NT2/D1 (cell line): Measurements from ENCODE around the gene GJB4.
A peak's percentile ranks its signal among the peaks of the same experiment; 100 is the strongest.

Experiments
- DNase-seq: peaks from one replicate; pipeline ENCODE4 v3.0.0-alpha.2; 2011; ENCODE audit warnings: low read depth, low spot score
- H3K27me3 ChIP-seq: 2 replicates; pipeline ENCODE4 v1.6.0; 2011; ENCODE audit warnings: mild to moderate bottlenecking; ENCODE audit not compliant: insufficient read length, insufficient read depth
- H3K36me3 ChIP-seq: 2 replicates; pipeline ENCODE4 v1.6.1; 2011; ENCODE audit warnings: mild to moderate bottlenecking, low read length, mixed read lengths; ENCODE audit not compliant: insufficient read depth, insufficient read length
- H3K4me1 ChIP-seq: 2 replicates; pipeline ENCODE4 v1.5.1; 2011; ENCODE audit not compliant: insufficient read depth, insufficient read length
- H3K4me3 ChIP-seq: 2 replicates; pipeline ENCODE4 v1.5.1; 2011; ENCODE audit warnings: low read depth; ENCODE audit not compliant: insufficient read length
- H3K9ac ChIP-seq: 2 replicates; pipeline ENCODE4 v1.6.0; 2011; ENCODE audit warnings: low read depth; ENCODE audit not compliant: insufficient read length
- H3K9me3 ChIP-seq: 2 replicates; pipeline ENCODE4 v1.5.1; 2011; ENCODE audit warnings: mild to moderate bottlenecking, low read length; ENCODE audit not compliant: insufficient read depth
- SUZ12 ChIP-seq: IDR thresholded peaks from 2 replicates; pipeline ENCODE4 v1.6.1; 2011; ENCODE audit not compliant: insufficient read length, insufficient read depth; ENCODE audit errors: extremely low read depth
- YY1 ChIP-seq: IDR thresholded peaks from 2 replicates; pipeline ENCODE4 v1.6.1; 2011; ENCODE audit not compliant: insufficient read length, insufficient read depth
- ZNF274 ChIP-seq: IDR thresholded peaks from 2 replicates; pipeline ENCODE4 v1.6.1; 2011; ENCODE audit warnings: mild to moderate bottlenecking, low read depth, low read length

Gene GJB4

GRCh38 chr1:34747638-34747941 is 11.9 kb upstream of the GJB4 start:
- H3K36me3 ChIP-seq: no peaks in the 10 kb centered on the region
- DNase-seq: no peak
- TF ChIP-seq SUZ12 (no peak), ZNF274 (no peak), YY1 (no peak)
- no peak overlapping the region for H3K4me3 ChIP-seq
- no peak overlapping the region for H3K9ac ChIP-seq
- H3K27me3 ChIP-seq: peaks cover 5% of the 10 kb centered on the region
- H3K4me1 ChIP-seq: peaks cover 11% of the 10 kb centered on the region
- H3K9me3 ChIP-seq: no peaks in the 10 kb centered on the region

- H3K27me3 ChIP-seq: no peaks in the 10 kb centered on the region
- TF ChIP-seq YY1 (no peak), SUZ12 (no peak), ZNF274 (no peak)
- peak; percentile 79 for DNase-seq
- H3K9ac ChIP-seq: no peak overlapping the region
- no peaks in the 10 kb centered on the region for H3K9me3 ChIP-seq
- peaks cover 16% of the 10 kb centered on the region for H3K4me1 ChIP-seq
- H3K4me3 ChIP-seq: no peak overlapping the region
- H3K36me3 ChIP-seq: no peaks in the 10 kb centered on the region
Measured at GRCh38 chr1:34749992-34750391, 9.5 kb upstream of the GJB4 start.

GRCh38 chr1:34750610-34751009 is 8.9 kb upstream of the GJB4 start:
- TF ChIP-seq SUZ12 (no peak), YY1 (no peak), ZNF274 (no peak)
- DNase-seq: no peak
- Histone ChIP-seq H3K4me3 (no peak overlapping the region), H3K9ac (no peak overlapping the region), H3K9me3 (no peaks in the 10 kb centered on the region), H3K36me3 (no peaks in the 10 kb centered on the region), H3K27me3 (no peaks in the 10 kb centered on the region), H3K4me1 (peaks cover 18% of the 10 kb centered on the region)

- TF ChIP-seq ZNF274: no peak
- no peak for TF ChIP-seq YY1
- no peak for TF ChIP-seq SUZ12
- Histone ChIP-seq H3K4me1 (peaks cover 18% of the 10 kb centered on the region), H3K9me3 (no peaks in the 10 kb centered on the region), H3K36me3 (no peaks in the 10 kb centered on the region), H3K9ac (no peak overlapping the region), H3K4me3 (no peak overlapping the region), H3K27me3 (no peaks in the 10 kb centered on the region)
- no peak for DNase-seq
Measured at GRCh38 chr1:34753163-34753562, 6.4 kb upstream of the GJB4 start.

- no peak within 1 kb of the TSS for H3K4me3 ChIP-seq
- TF ChIP-seq YY1 (no peak), ZNF274 (no peak), SUZ12 (no peak)
Measured at GRCh38 chr1:34754964-34755637, 4.4 kb upstream of the GJB4 start, which contains the start of gene GJB5. Gene GJB5, plus strand, starts transcription at chr1:34755047. Its CDS starts 2,284 bp downstream, at chr1:34757331.

GRCh38 chr1:34755961-34756360 is 3.6 kb upstream of the GJB4 start:
- H3K36me3 ChIP-seq: no peaks in the 10 kb centered on the region
- TF ChIP-seq ZNF274 (no peak), SUZ12 (no peak), YY1 (no peak)
- no peaks in the 10 kb centered on the region for H3K27me3 ChIP-seq
- H3K4me1 ChIP-seq: peaks cover 16% of the 10 kb centered on the region
- no peak overlapping the region for H3K9ac ChIP-seq
- H3K9me3 ChIP-seq: 0 out of 2 replicates have a peak, but pooled peaks cover under 1% of the 10 kb centered on the region
- no peak overlapping the region for H3K4me3 ChIP-seq
- DNase-seq: no peak

More at GRCh38 chr1:34754964-34755637, 4.4 kb upstream of the GJB4 start, which contains the start of gene GJB5:
- Histone ChIP-seq H3K9me3 (no peaks in the 10 kb centered on the region), H3K36me3 (no peaks in the 10 kb centered on the region), H3K9ac (peak within 1 kb of the TSS; percentile 14), H3K27me3 (no peaks in the 10 kb centered on the region), H3K4me1 (peaks cover 25% of the 10 kb centered on the region)
- DNase-seq: no peak

- TF ChIP-seq YY1 (no peak), ZNF274 (no peak), SUZ12 (no peak)
- Histone ChIP-seq H3K27me3 (no peaks in the 10 kb centered on the region), H3K36me3 (no peaks in the 10 kb centered on the region), H3K9ac (no peak overlapping the region), H3K4me3 (no peak overlapping the region), H3K4me1 (peaks cover 19% of the 10 kb centered on the region), H3K9me3 (peaks cover 9% of the 10 kb centered on the region; the same call in 1 of the 2 replicates)
- DNase-seq: no peak
Measured at GRCh38 chr1:34757386-34757785, 2.2 kb upstream of the GJB4 start.

- no peaks in the 10 kb centered on the region for H3K27me3 ChIP-seq
- no peak overlapping the region for H3K4me3 ChIP-seq
- no peak for TF ChIP-seq SUZ12
- H3K4me1 ChIP-seq: peaks cover 27% of the 10 kb centered on the region
- DNase-seq: no peak
- peaks cover 9% of the 10 kb centered on the region; the same call in 1 of the 2 replicates for H3K9me3 ChIP-seq
- H3K9ac ChIP-seq: no peak overlapping the region
- no peaks in the 10 kb centered on the region for H3K36me3 ChIP-seq
Measured at GRCh38 chr1:34758751-34759150, 789 bp upstream of the GJB4 start.
